ENCODE data around the gene GABRA1. TPM values are rescaled to one million over a fixed set of nuclear protein-coding genes. Genes with fewer than 3 reads are reported as not detected.

The GABRA1 gene
- total RNA-seq, 1 donor from 2014 or later = not detected

- DNase-seq = no peak
- ChIA-PET CTCF (no interaction called here), POLR2A (no interaction called here)
- ATAC-seq (ENCODE audit: low read depth) = no peak
- intact Hi-C loops (cut with micrococcal nuclease) = no loop called here
- Mint-ChIP-seq H3K9me3 (no peaks in the 10 kb centered on the region), H3K27ac (no peak overlapping the region), H3K27me3 (no peaks in the 10 kb centered on the region), H3K4me3 (no peak overlapping the region), H3K4me1 (no peaks in the 10 kb centered on the region), H3K36me3 (ENCODE audit: low read depth) (no peaks in the 10 kb centered on the region)
- TF ChIP-seq CTCF (IDR thresholded peaks at IDR 0.05) = no peak
Measured at GRCh38 chr5:161865510-161865909, 17.6 kb downstream of the GABRA1 start.

GRCh38 chr5:161889971-161890370, 42.1 kb downstream of the GABRA1 start:
- Mint-ChIP-seq H3K9me3 (peaks cover 3% of the 10 kb centered on the region), H3K27ac (no peak overlapping the region), H3K4me3 (no peak overlapping the region), H3K36me3 (ENCODE audit: low read depth) (no peaks in the 10 kb centered on the region), H3K27me3 (no peaks in the 10 kb centered on the region), H3K4me1 (no peaks in the 10 kb centered on the region)
- no peak for DNase-seq
- intact Hi-C loops (cut with micrococcal nuclease) = no loop called here
- ATAC-seq (ENCODE audit: low read depth) = no peak
- ChIA-PET POLR2A (no interaction called here), CTCF (no interaction called here)
- no peak for TF ChIP-seq CTCF (IDR thresholded peaks at IDR 0.05)

GRCh38 chr5:161895514-161895913, 47.6 kb downstream of the GABRA1 start:
- CTCF ChIA-PET = no interaction called here
- DNase-seq (no peak), ATAC-seq (ENCODE audit: low read depth) (no peak)
- Mint-ChIP-seq H3K4me3 (no peak overlapping the region), H3K27me3 (no peaks in the 10 kb centered on the region), H3K27ac (no peak overlapping the region), H3K9me3 (no peaks in the 10 kb centered on the region), H3K36me3 (ENCODE audit: low read depth) (no peaks in the 10 kb centered on the region), H3K4me1 (no peaks in the 10 kb centered on the region)
- POLR2A ChIA-PET = no interaction called here
- intact Hi-C loops (cut with micrococcal nuclease) = no loop called here
- TF ChIP-seq CTCF (IDR thresholded peaks at IDR 0.05) = no peak

- H3K4me3 Mint-ChIP-seq = no peak overlapping the region
- TF ChIP-seq CTCF (IDR thresholded peaks at IDR 0.05) = no peak
- H3K27ac Mint-ChIP-seq = no peak overlapping the region
- ChIA-PET POLR2A (no interaction called here), CTCF (no interaction called here)
- DNase-seq = no peak
- no peaks in the 10 kb centered on the region for H3K9me3 Mint-ChIP-seq
- no peak for ATAC-seq (ENCODE audit: low read depth)
- H3K36me3 Mint-ChIP-seq (ENCODE audit: low read depth) = no peaks in the 10 kb centered on the region
- intact Hi-C loops (cut with micrococcal nuclease) = no loop called here
- H3K4me1 Mint-ChIP-seq = no peaks in the 10 kb centered on the region
- H3K27me3 Mint-ChIP-seq = no peaks in the 10 kb centered on the region
Measured at GRCh38 chr5:161897033-161897432, 49.1 kb downstream of the GABRA1 start.

- ChIA-PET POLR2A (no interaction called here), CTCF (no interaction called here)
- Mint-ChIP-seq H3K4me1 (no peaks in the 10 kb centered on the region), H3K27ac (no peak overlapping the region), H3K36me3 (ENCODE audit: low read depth) (no peaks in the 10 kb centered on the region), H3K27me3 (no peaks in the 10 kb centered on the region), H3K9me3 (no peaks in the 10 kb centered on the region), H3K4me3 (no peak overlapping the region)
- intact Hi-C loops (cut with micrococcal nuclease) = no loop called here
- DNase-seq = no peak
- ATAC-seq (ENCODE audit: low read depth) = no peak
- TF ChIP-seq CTCF (IDR thresholded peaks at IDR 0.05) = no peak
Measured at GRCh38 chr5:161899590-161899989, 51.7 kb downstream of the GABRA1 start.
